Body of pancreas (tissue), 4 donors: ENCODE measurements around the gene GIPC2. TPM values are rescaled to one million over a fixed set of nuclear protein-coding genes. Genes with fewer than 3 reads are reported as not detected.
"Not testable (repeated sequence)": the region's sequence is repeated elsewhere in the genome, so short reads cannot be mapped to it uniquely, and the experiment has no call there.

ENCODE experiments used
- ATAC-seq: fragments of 150-250 bp; one replicate; pipeline ENCODE4 v1.9.1; 2016
- DNase-seq, 4 donors: peaks; one replicate each; pipeline ENCODE4 v3.0.0-alpha.2; 2019
- H3K27ac ChIP-seq, 4 donors: fragments of 200-600 bp; sonication (generic); 1 replicate in 3 of 4; 2 replicates in 1 of 4; pipeline versions ENCODE4 v1.5.1 to v1.6.1; 2016 to 2019; ENCODE audit warnings: mild to moderate bottlenecking in 1 of 4, mixed read lengths in 1 of 4, moderate library complexity in 1 of 4
- H3K27me3 ChIP-seq, 2 donors: fragments of 200-600 bp; sonication (generic); one replicate each; pipeline ENCODE4 v1.6.0; 2016; ENCODE audit warnings: mild to moderate bottlenecking in 1 of 2
- H3K36me3 ChIP-seq, 2 donors: fragments of 200-600 bp; sonication (generic); replicated peaks in 1 of 2; 2 replicates each; pipeline ENCODE4 v1.5.1; 2016; ENCODE audit warnings: low read depth in 2 of 2; ENCODE audit not compliant: insufficient read depth in 1 of 2
- H3K4me1 ChIP-seq: fragments of 200-600 bp; sonication (generic); one replicate; pipeline ENCODE4 v1.6.0; 2016
- H3K4me3 ChIP-seq, 2 donors: fragments of 200-600 bp; sonication (generic); 1 replicate in 1 of 2; 2 replicates in 1 of 2; pipeline ENCODE4 v1.5.1; 2016 to 2019
- H3K9me3 ChIP-seq, 3 donors: fragments of 200-600 bp; sonication (generic); 1 replicate in 2 of 3; 2 replicates in 1 of 3; pipeline ENCODE4 v1.5.1; 2016
- CTCF ChIP-seq, 7 experiments: fragments of 450-650 bp in 4 of 7; fragments of 200-600 bp in 3 of 7; sonication (generic) in 3 of 7; IDR thresholded peaks; one replicate each; pipeline ENCODE4 v1.5.1; 2016 to 2019; ENCODE audit warnings: antibody characterized with exemption in 7 of 7
- POLR2A ChIP-seq, 3 donors: fragments of 450-650 bp; IDR thresholded peaks; one replicate each; pipeline ENCODE4 v1.6.1; 2016; ENCODE audit warnings: antibody characterized with exemption in 3 of 3, mild to moderate bottlenecking in 2 of 3
- WGBS, 2 donors: methylation state at CpG; one replicate each; pipeline ENCODE4 v1.1.5; 2017; 5-methylcytosine and 5-hydroxymethylcytosine counted together
- intact Hi-C: fragments of 100-400 bp; cut with DNase I; formaldehyde crosslinking; loops from one replicate; pipeline ENCODE4 v1.15.1; 2023
- total RNA-seq, 2 donors: library from RNA; depleted of rRNA; stranded (reverse); fragments of >200 nt; gene quantifications; one replicate each; pipeline ENCODE4 v1.1.0, GENCODE V29; 2016

The GIPC2 gene
- total RNA-seq, result 10 to 100 TPM; 19.2 to 20.1 TPM

GRCh38 chr1:78045926-78046778, at the start of gene GIPC2:
GIPC2 (plus strand) TSS chr1:78045966; CDS start chr1:78046095, 129 bp downstream.
- no peaks in the 10 kb centered on the region for H3K9me3 ChIP-seq
- peaks cover 54% of the 10 kb centered on the region for H3K4me1 ChIP-seq
- no peaks in the 10 kb centered on the region for H3K27me3 ChIP-seq
- H3K36me3 ChIP-seq, result no peaks in the 10 kb centered on the region
- intact Hi-C loops, result no loop called here
- peak within 1 kb of the TSS; percentile 92 to 97 (median 95) for H3K27ac ChIP-seq
- WGBS, 2 donors, result 0 to 1% methylated on average over 21 to 83 of the region's 85 CpGs
- DNase-seq (peak; percentile 55 to 73 (median 59)), ATAC-seq (peak; percentile 56)
- TF ChIP-seq POLR2A (IDR thresholded peaks at IDR 0.05) (peak; percentile 49 to 76 (median 66)), CTCF (IDR thresholded peaks at IDR 0.05) (peak in 2 of 7 experiments; percentile 5 to 7)
- H3K4me3 ChIP-seq, result peak within 1 kb of the TSS; percentile 43 to 54

GRCh38 chr1:77996734-77997133, 49.0 kb upstream of the GIPC2 start:
- 34 to 59% methylated on average over 5 of the region's 5 CpGs for WGBS, 2 donors
- Histone ChIP-seq H3K4me1 (peaks cover 52% of the 10 kb centered on the region), H3K4me3 (no peak overlapping the region), H3K27ac (peak overlapping the region in 2 of 4 donors; percentile 54 to 84), H3K27me3 (no peaks in the 10 kb centered on the region), H3K36me3 (no peaks in the 10 kb centered on the region), H3K9me3 (no peaks in the 10 kb centered on the region)
- intact Hi-C loops, result no loop called here
- no peak for ATAC-seq
- DNase-seq, result peak in 1 of 4 donors; percentile 45
- TF ChIP-seq POLR2A (IDR thresholded peaks at IDR 0.05) (no peak), CTCF (IDR thresholded peaks at IDR 0.05) (no peak)

- Histone ChIP-seq H3K4me1 (peaks cover 53% of the 10 kb centered on the region), H3K27ac (peak overlapping the region in 2 of 4 donors; percentile 49 to 84)
- DNase-seq, intact Hi-C loops, H3K27me3 ChIP-seq, ATAC-seq, H3K4me3 ChIP-seq, H3K36me3 ChIP-seq, H3K9me3 ChIP-seq: not testable (repeated sequence)
- WGBS, 2 donors, result 90 to 92% methylated on average over 11 of the region's 11 CpGs
Measured at GRCh38 chr1:78000536-78000935, 45.2 kb upstream of the GIPC2 start.

- peak overlapping the region; percentile 3 to 93 (median 86) for H3K27ac ChIP-seq
- no peak overlapping the region for H3K4me3 ChIP-seq
- intact Hi-C loops, result no loop called here
Measured at GRCh38 chr1:78003070-78003746, 42.6 kb upstream of the GIPC2 start.

More at GRCh38 chr1:78003070-78003746, 42.6 kb upstream of the GIPC2 start:
- Histone ChIP-seq H3K36me3 (no peaks in the 10 kb centered on the region), H3K9me3 (no peaks in the 10 kb centered on the region), H3K27me3 (no peaks in the 10 kb centered on the region), H3K4me1 (peaks cover 36% of the 10 kb centered on the region)
- TF ChIP-seq CTCF (IDR thresholded peaks at IDR 0.05) (no peak), POLR2A (IDR thresholded peaks at IDR 0.05) (no peak)
- ATAC-seq, result no peak
- no peak for DNase-seq
- WGBS, 2 donors, result 9 to 12% methylated on average over 3 of the region's 3 CpGs
